Vagina (tissue), 2 donors: ENCODE results near the gene BLCAP. TPM values are rescaled to one million over a fixed set of nuclear protein-coding genes. Genes with fewer than 3 reads are reported as not detected.

ENCODE experiments used
- DNase-seq, 2 donors: peaks; one replicate each; pipeline ENCODE4 v3.0.0-alpha.2; 2017; ENCODE audit errors: extremely low spot score in 2 of 2
- H3K27ac ChIP-seq: fragments of 200-600 bp; sonication (generic); one replicate; pipeline ENCODE4 v1.5.1; 2019
- H3K27me3 ChIP-seq: fragments of 200-600 bp; sonication (generic); one replicate; pipeline ENCODE4 v1.5.1; 2019
- H3K36me3 ChIP-seq, 2 donors: fragments of 200-600 bp; sonication (generic); one replicate each; pipeline ENCODE4 v1.5.1; 2017 to 2019
- H3K4me1 ChIP-seq: fragments of 200-600 bp; sonication (generic); one replicate; pipeline ENCODE4 v1.5.1; 2019
- H3K4me3 ChIP-seq, 2 donors: fragments of 200-600 bp; sonication (generic); 1 replicate in 1 of 2; 2 replicates in 1 of 2; pipeline ENCODE4 v1.5.1; 2016 to 2019
- H3K9me3 ChIP-seq: fragments of 200-600 bp; sonication (generic); one replicate; pipeline ENCODE4 v1.5.1; 2019
- CTCF ChIP-seq, 3 experiments: fragments of 450-650 bp in 2 of 3; fragments of 200-600 bp in 1 of 3; sonication (generic) in 1 of 3; IDR thresholded peaks; one replicate each; pipeline ENCODE4 v1.5.1; 2017 to 2019; ENCODE audit warnings: antibody characterized with exemption in 3 of 3, mild to moderate bottlenecking in 2 of 3, moderate library complexity in 2 of 3
- POLR2A ChIP-seq, 2 donors: fragments of 450-650 bp; IDR thresholded peaks; one replicate each; pipeline ENCODE4 v1.6.1; 2017; ENCODE audit warnings: antibody characterized with exemption in 2 of 2, mild to moderate bottlenecking in 2 of 2, moderate library complexity in 2 of 2
- POLR2AphosphoS5 ChIP-seq, 2 donors: sonication (generic); formaldehyde crosslinking; IDR thresholded peaks; one replicate each; pipeline ENCODE4 v1.9.0; 2017; ENCODE audit warnings: antibody characterized with exemption in 2 of 2, mild to moderate bottlenecking in 2 of 2, low read depth in 1 of 2; ENCODE audit not compliant: insufficient read depth in 1 of 2
- intact Hi-C: fragments of 100-400 bp; cut with DNase I; formaldehyde crosslinking; loops from one replicate; pipeline ENCODE4 v1.15.1; 2023
- total RNA-seq: library from RNA; depleted of rRNA; stranded (reverse); fragments of >200 nt; gene quantifications from one replicate; pipeline ENCODE4 v1.2.3, GENCODE V29; 2016

Gene BLCAP
- total RNA-seq, 1 donor from 2014 or later = 81.3 TPM

- no peaks in the 10 kb centered on the region for H3K27me3 ChIP-seq
- H3K36me3 ChIP-seq = no peaks in the 10 kb centered on the region
- intact Hi-C loops = loop anchor here (10.0 kb wide), 2 partner anchors 432 to 662 kb away; no protein-coding TSS in a partner anchor
- H3K4me1 ChIP-seq = peaks cover 4% of the 10 kb centered on the region
- DNase-seq = peak; percentile 37 to 87
- no peak overlapping the region for H3K27ac ChIP-seq
- TF ChIP-seq CTCF (IDR thresholded peaks at IDR 0.05) (no peak), POLR2AphosphoS5 (IDR thresholded peaks at IDR 0.05; ENCODE audit: insufficient read depth in 1 of 2, low read depth in 1 of 2) (no peak), POLR2A (IDR thresholded peaks at IDR 0.05) (no peak)
- H3K9me3 ChIP-seq = no peaks in the 10 kb centered on the region
- H3K4me3 ChIP-seq = no peak overlapping the region
Observed at GRCh38 chr20:37562695-37563480, 35.2 kb upstream of the BLCAP start.

GRCh38 chr20:37560629-37561028 lies 33.0 kb upstream of the BLCAP start:
- no peak overlapping the region for H3K4me3 ChIP-seq
- no peak overlapping the region for H3K27ac ChIP-seq
- no peaks in the 10 kb centered on the region for H3K9me3 ChIP-seq
- H3K4me1 ChIP-seq = peaks cover 4% of the 10 kb centered on the region
- H3K27me3 ChIP-seq = no peaks in the 10 kb centered on the region
- no peak for DNase-seq
- TF ChIP-seq POLR2A (IDR thresholded peaks at IDR 0.05) (no peak), CTCF (IDR thresholded peaks at IDR 0.05) (no peak), POLR2AphosphoS5 (IDR thresholded peaks at IDR 0.05; ENCODE audit: insufficient read depth in 1 of 2, low read depth in 1 of 2) (no peak)
- no peaks in the 10 kb centered on the region for H3K36me3 ChIP-seq
- intact Hi-C loops = loop anchor here (10.0 kb wide), 2 partner anchors 434 to 664 kb away; no protein-coding TSS in a partner anchor

GRCh38 chr20:37559312-37560027 lies 31.8 kb upstream of the BLCAP start:
- H3K27ac ChIP-seq = no peak overlapping the region
- TF ChIP-seq POLR2A (IDR thresholded peaks at IDR 0.05) (no peak), CTCF (IDR thresholded peaks at IDR 0.05) (no peak), POLR2AphosphoS5 (IDR thresholded peaks at IDR 0.05; ENCODE audit: insufficient read depth in 1 of 2, low read depth in 1 of 2) (no peak)
- H3K4me3 ChIP-seq = no peak overlapping the region
- peaks cover 4% of the 10 kb centered on the region for H3K4me1 ChIP-seq
- H3K9me3 ChIP-seq = no peaks in the 10 kb centered on the region
- no peaks in the 10 kb centered on the region for H3K27me3 ChIP-seq
- no peak for DNase-seq
- no peaks in the 10 kb centered on the region for H3K36me3 ChIP-seq
- intact Hi-C loops = loop anchor here (10.0 kb wide), 2 partner anchors 435 to 665 kb away; no protein-coding TSS in a partner anchor

- TF ChIP-seq POLR2A (IDR thresholded peaks at IDR 0.05) (no peak), CTCF (IDR thresholded peaks at IDR 0.05) (no peak), POLR2AphosphoS5 (IDR thresholded peaks at IDR 0.05; ENCODE audit: insufficient read depth in 1 of 2, low read depth in 1 of 2) (no peak)
- intact Hi-C loops = no loop called here
- Histone ChIP-seq H3K27ac (no peak overlapping the region), H3K4me1 (no peaks in the 10 kb centered on the region), H3K9me3 (no peaks in the 10 kb centered on the region), H3K36me3 (no peaks in the 10 kb centered on the region), H3K4me3 (no peak overlapping the region), H3K27me3 (no peaks in the 10 kb centered on the region)
- DNase-seq = no peak
Observed at GRCh38 chr20:37558779-37559178, 31.1 kb upstream of the BLCAP start.
